Mesothelial cell of epicardium (in vitro differentiated cells): ENCODE results near the gene BBS9. TPM values are rescaled to one million over a fixed set of nuclear protein-coding genes. Genes with fewer than 3 reads are reported as not detected.

Experiments used
- DNase-seq, 2 experiments: peaks; one replicate each; pipeline ENCODE4 v3.0.0; 2021; ENCODE audit warnings: low spot score in 2 of 2; ENCODE audit not compliant: unreplicated experiment in 2 of 2
- H3K27ac Mint-ChIP-seq: 2 replicates; pipeline ENCODE4 v1.8.0; 2021; ENCODE audit warnings: mixed read lengths
- H3K27me3 Mint-ChIP-seq: 2 replicates; pipeline ENCODE4 v1.8.0; 2021; ENCODE audit warnings: low read depth, mixed read lengths
- H3K36me3 Mint-ChIP-seq: 2 replicates; pipeline ENCODE4 v1.8.0; 2021; ENCODE audit warnings: mixed read lengths
- H3K4me1 Mint-ChIP-seq: 2 replicates; pipeline ENCODE4 v1.8.0; 2021; ENCODE audit warnings: mixed read lengths
- H3K4me3 Mint-ChIP-seq: 2 replicates; pipeline ENCODE4 v1.8.0; 2021; ENCODE audit warnings: mild to moderate bottlenecking, moderate library complexity, mixed read lengths
- H3K9me3 Mint-ChIP-seq: 2 replicates; pipeline ENCODE4 v1.8.0; 2021; ENCODE audit warnings: mixed read lengths
- total RNA-seq: library from RNA; stranded (reverse); gene quantifications from 3 replicates; pipeline ENCODE4 v1.2.1, GENCODE V29; 2021
- TF ChIP-seq, protein P1 (sequence below): fragments of 200-600 bp; sonication (generic); IDR thresholded peaks from one replicate; pipeline ENCODE4 v1.5.0; 2021; ENCODE audit warnings: antibody characterized with exemption; ENCODE audit not compliant: unreplicated experiment

Gene BBS9
- total RNA-seq, 1 donor from 2014 or later, result 26.9 TPM

DNA sequence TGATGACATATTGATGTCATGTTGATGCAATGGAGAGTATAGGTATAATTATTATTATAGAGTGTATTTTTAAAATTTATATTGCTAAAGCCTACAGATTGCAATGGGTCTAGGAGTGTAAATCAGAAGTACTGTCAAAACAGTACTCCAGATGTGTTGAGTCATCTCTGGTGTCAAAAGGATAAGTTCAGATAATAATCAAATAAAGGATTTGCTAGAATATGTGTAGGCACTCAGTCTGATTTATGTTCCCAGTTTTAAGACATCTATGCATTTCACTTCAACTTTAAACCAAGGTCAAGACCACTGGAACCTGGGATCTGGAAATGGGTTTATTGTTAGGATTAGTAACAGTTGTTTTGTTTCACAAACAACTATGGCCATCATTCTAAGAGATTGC is 433.6 kb downstream of the BBS9 start:
- DNase-seq, result no peak
- no peaks in the 10 kb centered on the region for H3K27me3 Mint-ChIP-seq
- TF ChIP-seq, protein P1, sequence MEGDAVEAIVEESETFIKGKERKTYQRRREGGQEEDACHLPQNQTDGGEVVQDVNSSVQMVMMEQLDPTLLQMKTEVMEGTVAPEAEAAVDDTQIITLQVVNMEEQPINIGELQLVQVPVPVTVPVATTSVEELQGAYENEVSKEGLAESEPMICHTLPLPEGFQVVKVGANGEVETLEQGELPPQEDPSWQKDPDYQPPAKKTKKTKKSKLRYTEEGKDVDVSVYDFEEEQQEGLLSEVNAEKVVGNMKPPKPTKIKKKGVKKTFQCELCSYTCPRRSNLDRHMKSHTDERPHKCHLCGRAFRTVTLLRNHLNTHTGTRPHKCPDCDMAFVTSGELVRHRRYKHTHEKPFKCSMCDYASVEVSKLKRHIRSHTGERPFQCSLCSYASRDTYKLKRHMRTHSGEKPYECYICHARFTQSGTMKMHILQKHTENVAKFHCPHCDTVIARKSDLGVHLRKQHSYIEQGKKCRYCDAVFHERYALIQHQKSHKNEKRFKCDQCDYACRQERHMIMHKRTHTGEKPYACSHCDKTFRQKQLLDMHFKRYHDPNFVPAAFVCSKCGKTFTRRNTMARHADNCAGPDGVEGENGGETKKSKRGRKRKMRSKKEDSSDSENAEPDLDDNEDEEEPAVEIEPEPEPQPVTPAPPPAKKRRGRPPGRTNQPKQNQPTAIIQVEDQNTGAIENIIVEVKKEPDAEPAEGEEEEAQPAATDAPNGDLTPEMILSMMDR, result no peak
- no peaks in the 10 kb centered on the region for H3K9me3 Mint-ChIP-seq
- no peaks in the 10 kb centered on the region for H3K36me3 Mint-ChIP-seq
- H3K4me1 Mint-ChIP-seq, result peaks cover 14% of the 10 kb centered on the region
- no peak overlapping the region for H3K4me3 Mint-ChIP-seq
- H3K27ac Mint-ChIP-seq, result no peak overlapping the region

DNA sequence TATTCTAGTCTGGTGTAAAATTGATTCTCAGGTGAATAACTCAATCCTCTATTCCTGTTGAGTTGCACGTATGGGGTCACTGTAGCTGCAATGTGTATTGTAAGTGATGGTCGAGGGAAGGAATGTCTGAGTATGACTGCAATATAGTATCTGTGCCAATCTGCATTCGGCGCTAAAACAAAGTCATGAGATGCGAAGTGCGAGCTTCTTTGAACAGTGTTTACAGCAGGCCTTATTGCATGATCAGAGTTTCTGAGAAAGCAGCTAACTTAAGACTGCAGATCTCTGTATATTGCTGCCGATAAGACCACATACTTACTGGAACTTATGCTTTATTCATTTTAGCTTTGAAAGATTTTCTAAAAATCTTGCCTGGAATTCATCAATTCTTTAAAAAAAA is 434.3 kb downstream of the BBS9 start:
- H3K27ac Mint-ChIP-seq, result no peak overlapping the region
- H3K27me3 Mint-ChIP-seq, result no peaks in the 10 kb centered on the region
- H3K4me1 Mint-ChIP-seq, result peaks cover 14% of the 10 kb centered on the region
- H3K9me3 Mint-ChIP-seq, result peaks cover 3% of the 10 kb centered on the region
- TF ChIP-seq, protein P1, result no peak
- DNase-seq, result no peak
- no peak overlapping the region for H3K4me3 Mint-ChIP-seq
- H3K36me3 Mint-ChIP-seq, result no peaks in the 10 kb centered on the region

DNA sequence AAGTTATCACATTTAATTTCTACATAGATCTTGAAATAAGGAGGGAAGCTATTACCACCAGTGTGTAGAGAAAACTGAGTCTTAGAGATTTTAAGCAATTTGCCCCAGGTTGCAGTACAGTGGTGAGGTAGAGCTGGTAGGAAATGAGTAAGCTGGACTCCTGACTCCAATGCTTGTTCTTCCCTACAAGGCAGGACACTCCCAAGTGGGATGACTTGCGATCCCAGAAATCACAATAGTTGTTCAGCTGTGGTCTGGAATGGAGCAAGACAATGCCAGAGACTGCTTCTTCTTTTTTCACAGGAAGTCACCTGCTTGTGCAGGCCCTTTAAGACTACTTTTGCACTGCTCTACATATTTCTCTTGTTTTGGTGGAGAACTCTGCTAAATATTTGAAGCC is 448.8 kb downstream of the BBS9 start:
- Mint-ChIP-seq H3K4me1 (peaks cover 23% of the 10 kb centered on the region), H3K27me3 (no peaks in the 10 kb centered on the region), H3K4me3 (no peak overlapping the region), H3K36me3 (peaks cover 10% of the 10 kb centered on the region), H3K9me3 (peaks cover 11% of the 10 kb centered on the region), H3K27ac (no peak overlapping the region)
- DNase-seq, result no peak
- TF ChIP-seq, protein P1, result no peak

DNA sequence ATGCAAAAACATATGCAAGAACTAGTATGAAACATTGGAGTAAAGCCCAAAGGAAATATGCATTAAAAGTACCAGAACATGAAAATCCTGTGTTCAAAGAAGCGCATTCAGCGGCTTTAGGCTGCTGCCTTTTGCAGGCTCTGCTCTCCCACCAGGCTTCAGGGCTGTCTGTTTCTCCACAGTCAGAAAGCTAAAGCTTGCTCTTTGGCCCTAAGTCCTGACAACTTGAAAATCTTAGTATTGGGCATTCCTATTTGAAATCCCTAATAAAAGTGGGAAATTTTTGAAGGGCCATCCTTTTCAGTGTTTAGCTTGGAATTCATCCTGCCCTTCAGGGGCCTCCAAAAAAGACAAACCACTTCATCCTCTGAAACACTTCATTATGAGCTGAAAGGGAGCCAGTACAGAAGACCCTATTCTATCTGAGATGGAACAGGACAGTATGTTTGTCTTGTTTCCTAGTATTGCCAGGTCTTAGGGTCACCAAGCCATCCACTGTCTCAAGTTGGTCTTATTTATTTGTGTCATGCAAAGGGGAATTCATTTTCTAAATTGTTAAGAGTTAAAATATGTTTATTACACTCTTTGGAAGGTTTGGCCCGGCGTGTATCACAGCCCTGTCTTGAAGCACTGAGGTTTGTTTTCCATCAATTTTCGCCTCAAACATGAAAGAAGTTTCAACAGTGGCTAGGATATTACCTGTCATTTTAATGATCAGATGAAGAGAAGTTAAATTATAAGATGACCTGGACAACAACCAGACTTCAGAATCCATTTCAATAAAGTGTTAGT is 449.7 kb downstream of the BBS9 start:
- Mint-ChIP-seq H3K4me1 (peaks cover 23% of the 10 kb centered on the region), H3K36me3 (peaks cover 9% of the 10 kb centered on the region), H3K27me3 (no peaks in the 10 kb centered on the region), H3K4me3 (no peak overlapping the region), H3K9me3 (peaks cover 9% of the 10 kb centered on the region), H3K27ac (peak overlapping the region; percentile 35)
- TF ChIP-seq, protein P1, result no peak
- no peak for DNase-seq

DNA sequence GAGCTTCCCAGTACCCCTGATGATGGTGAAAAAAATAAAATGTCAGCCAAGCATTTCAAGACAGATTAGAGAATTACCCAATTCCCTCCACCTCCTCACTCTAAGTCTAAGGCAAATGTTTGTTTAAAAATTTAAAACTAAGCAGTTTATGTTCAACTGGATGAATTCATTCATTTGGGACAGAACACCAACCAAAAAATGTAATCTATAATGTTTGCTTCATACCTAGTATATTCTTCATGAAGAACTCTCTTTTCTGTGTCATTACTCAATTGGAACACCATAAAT is 450.3 kb downstream of the BBS9 start:
- Mint-ChIP-seq H3K4me1 (peaks cover 20% of the 10 kb centered on the region), H3K27me3 (no peaks in the 10 kb centered on the region), H3K4me3 (no peak overlapping the region), H3K9me3 (peaks cover 9% of the 10 kb centered on the region), H3K36me3 (peaks cover 9% of the 10 kb centered on the region), H3K27ac (peak overlapping the region; percentile 35)
- no peak for DNase-seq
- TF ChIP-seq, protein P1, result no peak

DNA sequence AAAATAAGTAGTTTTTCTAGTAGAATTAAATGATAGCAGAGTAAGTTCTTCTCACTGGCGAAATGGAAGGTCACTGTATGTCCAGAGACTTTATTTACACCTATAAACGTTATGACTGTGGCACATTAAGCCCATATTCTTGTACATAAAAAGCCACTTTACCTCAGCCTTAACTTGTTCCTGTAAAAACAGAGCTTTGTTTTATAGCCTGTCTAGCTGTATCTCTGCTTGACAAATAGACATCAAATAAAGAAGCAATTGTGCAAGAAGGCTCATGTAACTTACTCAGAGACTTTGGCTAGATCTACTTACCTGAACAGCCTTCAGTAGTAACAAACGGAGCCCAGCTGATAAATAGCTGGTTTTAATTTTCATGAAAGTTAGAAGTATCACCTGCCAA is 451.9 kb downstream of the BBS9 start:
- H3K9me3 Mint-ChIP-seq, result peaks cover 2% of the 10 kb centered on the region
- DNase-seq, result no peak
- no peaks in the 10 kb centered on the region for H3K27me3 Mint-ChIP-seq
- H3K4me3 Mint-ChIP-seq, result no peak overlapping the region
- H3K27ac Mint-ChIP-seq, result peak overlapping the region; percentile 45
- TF ChIP-seq, protein P1, result no peak
- peaks cover 12% of the 10 kb centered on the region for H3K4me1 Mint-ChIP-seq
- H3K36me3 Mint-ChIP-seq, result peaks cover 3% of the 10 kb centered on the region
